ENCODE results near the gene MAP2.

The MAP2 gene

GRCh38 chr2:209640358-209640757 is 216.5 kb downstream of the MAP2 start:
- H3K4me1 ChIP-seq (ENCODE audit: low read depth, poor library complexity, severe bottlenecking) = no peaks in the 10 kb centered on the region
- no peak for TF ChIP-seq CTCF (conservative IDR thresholded peaks at IDR 0.05; ENCODE audit: low read depth, low read length)
- H2AFZ ChIP-seq (ENCODE audit: low read depth) = no peak overlapping the region

GRCh38 chr2:209642146-209642820 is 218.4 kb downstream of the MAP2 start:
- Histone ChIP-seq H2AFZ (ENCODE audit: low read depth) (no peak overlapping the region), H4K20me1 (ENCODE audit: insufficient read depth) (no peaks in the 10 kb centered on the region), H3K27me3 (ENCODE audit: insufficient read depth, low read depth) (no peaks in the 10 kb centered on the region), H3K79me2 (ENCODE audit: insufficient read depth, low read depth) (no peaks in the 10 kb centered on the region), H3K4me2 (no peak overlapping the region), H3K4me3 (IDR thresholded peaks at IDR 0.05; ENCODE audit: insufficient read depth, low read depth, low read length) (no peak overlapping the region), H3K9ac (no peak overlapping the region), H3K4me1 (ENCODE audit: low read depth, poor library complexity, severe bottlenecking) (no peaks in the 10 kb centered on the region), H3K36me3 (ENCODE audit: insufficient read depth) (no peaks in the 10 kb centered on the region), H3K27ac (no peak overlapping the region)
- TF ChIP-seq CTCF (conservative IDR thresholded peaks at IDR 0.05; ENCODE audit: low read depth, low read length) = no peak

More at GRCh38 chr2:209640358-209640757, 216.5 kb downstream of the MAP2 start:
- Histone ChIP-seq H3K4me2 (no peak overlapping the region), H3K27ac (no peak overlapping the region), H3K27me3 (ENCODE audit: insufficient read depth, low read depth) (no peaks in the 10 kb centered on the region), H3K79me2 (ENCODE audit: insufficient read depth, low read depth) (no peaks in the 10 kb centered on the region), H4K20me1 (ENCODE audit: insufficient read depth) (no peaks in the 10 kb centered on the region), H3K9ac (no peak overlapping the region), H3K4me3 (IDR thresholded peaks at IDR 0.05; ENCODE audit: insufficient read depth, low read depth, low read length) (no peak overlapping the region), H3K36me3 (ENCODE audit: insufficient read depth) (no peaks in the 10 kb centered on the region)

GRCh38 chr2:209644842-209645241 is 221.0 kb downstream of the MAP2 start:
- H3K79me2 ChIP-seq (ENCODE audit: insufficient read depth, low read depth) = no peaks in the 10 kb centered on the region
- no peaks in the 10 kb centered on the region for H4K20me1 ChIP-seq (ENCODE audit: insufficient read depth)
- H3K36me3 ChIP-seq (ENCODE audit: insufficient read depth) = no peaks in the 10 kb centered on the region
- no peaks in the 10 kb centered on the region for H3K4me1 ChIP-seq (ENCODE audit: low read depth, poor library complexity, severe bottlenecking)
- H3K27ac ChIP-seq = no peak overlapping the region
- H3K9ac ChIP-seq = no peak overlapping the region
- TF ChIP-seq CTCF (conservative IDR thresholded peaks at IDR 0.05; ENCODE audit: low read depth, low read length) = no peak
- no peak overlapping the region for H2AFZ ChIP-seq (ENCODE audit: low read depth)
- no peak overlapping the region for H3K4me3 ChIP-seq (IDR thresholded peaks at IDR 0.05; ENCODE audit: insufficient read depth, low read depth, low read length)
- no peak overlapping the region for H3K4me2 ChIP-seq
- H3K27me3 ChIP-seq (ENCODE audit: insufficient read depth, low read depth) = no peaks in the 10 kb centered on the region

GRCh38 chr2:209648714-209649113 is 224.9 kb downstream of the MAP2 start:
- Histone ChIP-seq H3K27me3 (ENCODE audit: insufficient read depth, low read depth) (no peaks in the 10 kb centered on the region), H3K9ac (no peak overlapping the region), H4K20me1 (ENCODE audit: insufficient read depth) (no peaks in the 10 kb centered on the region), H3K27ac (no peak overlapping the region), H3K36me3 (ENCODE audit: insufficient read depth) (no peaks in the 10 kb centered on the region), H3K4me2 (no peak overlapping the region), H3K4me1 (ENCODE audit: low read depth, poor library complexity, severe bottlenecking) (no peaks in the 10 kb centered on the region), H2AFZ (ENCODE audit: low read depth) (no peak overlapping the region), H3K79me2 (ENCODE audit: insufficient read depth, low read depth) (no peaks in the 10 kb centered on the region), H3K4me3 (IDR thresholded peaks at IDR 0.05; ENCODE audit: insufficient read depth, low read depth, low read length) (no peak overlapping the region)
- TF ChIP-seq CTCF (conservative IDR thresholded peaks at IDR 0.05; ENCODE audit: low read depth, low read length) = no peak

Data from KMS-11 (cell line).